Suprapubic skin (tissue), 4 donors: Measurements from ENCODE around the gene UBE2L6. TPM values are rescaled to one million over a fixed set of nuclear protein-coding genes. Genes with fewer than 3 reads are reported as not detected.

Experiments
- DNase-seq, 2 donors: peaks; one replicate each; pipeline ENCODE4 v3.0.0-alpha.2; 2019; ENCODE audit warnings: low spot score in 2 of 2
- H3K27ac ChIP-seq: fragments of 200-600 bp; sonication (generic); one replicate; pipeline ENCODE4 v1.5.1; 2019
- H3K27me3 ChIP-seq: fragments of 200-600 bp; sonication (generic); one replicate; pipeline ENCODE4 v1.5.1; 2019
- H3K36me3 ChIP-seq: fragments of 200-600 bp; sonication (generic); one replicate; pipeline ENCODE4 v1.5.1; 2019
- H3K4me1 ChIP-seq: fragments of 200-600 bp; sonication (generic); one replicate; pipeline ENCODE4 v1.5.1; 2019
- H3K4me3 ChIP-seq: fragments of 200-600 bp; sonication (generic); one replicate; pipeline ENCODE4 v1.5.1; 2019; ENCODE audit warnings: mild to moderate bottlenecking
- H3K9me3 ChIP-seq: fragments of 200-600 bp; sonication (generic); one replicate; pipeline ENCODE4 v1.5.1; 2019
- EP300 ChIP-seq: sonication (generic); formaldehyde crosslinking; IDR thresholded peaks from one replicate; pipeline ENCODE4 v1.6.1; 2017; ENCODE audit warnings: antibody characterized with exemption
- POLR2A ChIP-seq, 2 donors: fragments of 450-650 bp; IDR thresholded peaks; one replicate each; pipeline ENCODE4 v1.6.1; 2017; ENCODE audit warnings: antibody characterized with exemption in 2 of 2, mild to moderate bottlenecking in 2 of 2, moderate library complexity in 2 of 2
- POLR2AphosphoS5 ChIP-seq, 3 donors: sonication (generic); formaldehyde crosslinking; IDR thresholded peaks; one replicate each; pipeline ENCODE4 v1.6.1; 2017; ENCODE audit warnings: antibody characterized with exemption in 3 of 3
- WGBS: methylation state at CpG from one replicate; pipeline ENCODE4 v1.1.5; 2018; 5-methylcytosine and 5-hydroxymethylcytosine counted together
- total RNA-seq, 4 donors: library from RNA; depleted of rRNA; stranded (reverse); fragments of >200 nt; gene quantifications; one replicate each; pipeline ENCODE4 v1.1.0, GENCODE V29; 2016
- TF ChIP-seq, protein P1 (sequence below), 2 donors: fragments of 200-600 bp in 1 of 2; fragments of 450-650 bp in 1 of 2; sonication (generic) in 1 of 2; IDR thresholded peaks; one replicate each; pipeline ENCODE4 v1.5.1; 2016 to 2019; ENCODE audit warnings: antibody characterized with exemption in 2 of 2, mild to moderate bottlenecking in 1 of 2, moderate library complexity in 1 of 2

UBE2L6 gene
- total RNA-seq, 4 donors from 2014 or later: 14.2 to 32.4 (median 25.5) TPM

DNA sequence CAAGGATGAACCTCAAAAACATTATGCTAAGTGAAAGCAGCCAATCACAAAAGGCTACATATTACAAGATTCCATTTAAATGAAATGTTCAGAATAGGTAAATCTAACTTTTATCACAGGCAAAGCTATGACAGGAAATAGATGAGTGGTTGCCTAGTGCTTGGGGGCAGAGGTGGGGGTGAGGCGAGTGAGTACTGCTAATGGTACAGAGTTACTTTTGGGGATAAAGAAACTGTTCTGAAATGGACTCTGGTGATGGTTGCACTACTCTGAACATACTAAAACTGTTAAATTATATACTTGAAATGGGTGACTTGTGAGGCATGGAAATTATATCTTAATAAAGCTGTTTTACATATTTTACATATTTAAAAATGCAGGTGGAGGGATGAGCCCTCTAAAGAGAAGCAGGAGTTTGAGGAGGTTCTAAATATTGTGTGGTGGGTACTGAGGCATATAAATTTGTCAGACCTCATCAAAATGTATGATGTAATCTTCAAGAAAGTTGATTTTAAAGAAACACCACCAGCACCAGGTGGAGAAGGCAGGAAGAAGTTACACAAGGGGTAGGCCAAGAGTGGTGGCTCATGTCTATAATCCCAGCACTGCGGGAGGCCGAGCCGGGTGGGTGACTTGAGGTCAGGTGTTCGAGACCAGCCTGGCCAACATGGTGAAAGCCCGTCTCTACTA is 55.6 kb downstream of the UBE2L6 start:
- Histone ChIP-seq H3K4me1 (peaks cover 31% of the 10 kb centered on the region), H3K9me3 (no peaks in the 10 kb centered on the region), H3K27ac (no peak overlapping the region), H3K27me3 (no peaks in the 10 kb centered on the region), H3K36me3 (no peaks in the 10 kb centered on the region), H3K4me3 (no peak overlapping the region)
- WGBS: 91% methylated on average over 6 of the region's 6 CpGs
- TF ChIP-seq POLR2AphosphoS5 (IDR thresholded peaks at IDR 0.05) (no peak), POLR2A (IDR thresholded peaks at IDR 0.05) (no peak), EP300 (no peak)
- TF ChIP-seq, protein P1, sequence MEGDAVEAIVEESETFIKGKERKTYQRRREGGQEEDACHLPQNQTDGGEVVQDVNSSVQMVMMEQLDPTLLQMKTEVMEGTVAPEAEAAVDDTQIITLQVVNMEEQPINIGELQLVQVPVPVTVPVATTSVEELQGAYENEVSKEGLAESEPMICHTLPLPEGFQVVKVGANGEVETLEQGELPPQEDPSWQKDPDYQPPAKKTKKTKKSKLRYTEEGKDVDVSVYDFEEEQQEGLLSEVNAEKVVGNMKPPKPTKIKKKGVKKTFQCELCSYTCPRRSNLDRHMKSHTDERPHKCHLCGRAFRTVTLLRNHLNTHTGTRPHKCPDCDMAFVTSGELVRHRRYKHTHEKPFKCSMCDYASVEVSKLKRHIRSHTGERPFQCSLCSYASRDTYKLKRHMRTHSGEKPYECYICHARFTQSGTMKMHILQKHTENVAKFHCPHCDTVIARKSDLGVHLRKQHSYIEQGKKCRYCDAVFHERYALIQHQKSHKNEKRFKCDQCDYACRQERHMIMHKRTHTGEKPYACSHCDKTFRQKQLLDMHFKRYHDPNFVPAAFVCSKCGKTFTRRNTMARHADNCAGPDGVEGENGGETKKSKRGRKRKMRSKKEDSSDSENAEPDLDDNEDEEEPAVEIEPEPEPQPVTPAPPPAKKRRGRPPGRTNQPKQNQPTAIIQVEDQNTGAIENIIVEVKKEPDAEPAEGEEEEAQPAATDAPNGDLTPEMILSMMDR (IDR thresholded peaks at IDR 0.05): no peak
- DNase-seq: no peak

DNA sequence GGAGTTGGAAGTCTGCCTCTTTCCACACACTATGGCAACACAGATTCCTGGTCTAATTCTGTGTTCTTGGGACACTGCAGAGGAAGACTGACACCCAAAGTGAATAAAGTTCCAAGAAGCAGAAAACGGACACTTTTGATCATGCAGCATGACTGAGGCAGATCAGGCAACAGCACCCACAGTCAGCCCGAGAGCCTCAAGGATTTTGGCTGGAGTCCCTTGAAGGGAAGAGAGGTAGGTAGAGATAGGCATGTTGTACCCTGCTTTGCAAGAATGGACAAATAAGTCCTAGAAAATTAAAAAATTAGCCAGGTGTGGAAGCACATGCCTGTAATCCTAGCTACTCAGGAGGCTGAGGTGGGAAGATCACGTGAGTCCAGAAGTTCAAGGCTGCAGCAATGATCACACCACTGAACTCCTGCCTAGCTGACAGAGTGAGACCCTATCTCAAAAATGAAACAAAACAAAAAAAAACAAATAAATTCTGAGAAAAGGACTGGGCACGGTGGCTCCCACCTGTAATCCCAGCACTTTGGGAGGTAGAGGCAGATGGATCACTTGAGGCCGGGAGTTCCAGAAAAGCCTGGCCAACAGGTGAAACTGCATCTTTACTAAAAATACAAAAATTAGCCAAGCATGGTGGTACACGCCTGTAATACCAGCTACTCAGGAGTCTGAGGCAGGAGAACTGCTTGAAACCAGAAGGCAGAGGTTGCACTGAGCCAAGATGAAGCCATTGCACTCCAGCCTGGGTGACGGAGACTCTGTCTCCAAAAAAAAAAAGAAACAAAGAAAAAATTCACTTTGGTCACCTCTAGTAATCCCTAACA is 58.9 kb downstream of the UBE2L6 start:
- no peak for DNase-seq
- WGBS: 72% methylated on average over 7 of the region's 7 CpGs
- no peak for TF ChIP-seq POLR2A (IDR thresholded peaks at IDR 0.05)
- no peak for TF ChIP-seq POLR2AphosphoS5 (IDR thresholded peaks at IDR 0.05)
- TF ChIP-seq, protein P1 (IDR thresholded peaks at IDR 0.05): no peak
- TF ChIP-seq EP300: no peak

DNA sequence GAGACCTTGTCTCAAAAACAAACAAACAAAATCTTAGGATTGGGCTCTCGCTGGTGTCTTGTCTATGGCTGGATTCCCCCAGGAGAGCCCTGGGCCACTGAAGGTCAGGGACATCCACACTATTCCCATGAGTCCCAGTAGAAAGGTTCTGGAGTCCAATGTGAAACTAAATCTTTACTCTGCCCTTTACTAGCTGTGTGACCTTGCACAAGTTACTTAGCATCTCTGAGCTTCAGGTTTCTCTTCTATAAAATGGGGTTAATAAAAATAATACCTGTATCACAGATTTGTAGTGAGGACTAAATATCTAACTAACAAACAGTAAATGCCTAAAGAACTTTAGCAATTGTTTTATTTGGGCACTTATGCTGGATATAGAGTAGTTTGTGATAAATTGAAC is 61.0 kb downstream of the UBE2L6 start:
- H3K27ac ChIP-seq: no peak overlapping the region
- H3K4me3 ChIP-seq: no peak overlapping the region
- no peaks in the 10 kb centered on the region for H3K9me3 ChIP-seq
- no peaks in the 10 kb centered on the region for H3K36me3 ChIP-seq
- H3K4me1 ChIP-seq: no peaks in the 10 kb centered on the region
- H3K27me3 ChIP-seq: no peaks in the 10 kb centered on the region
- WGBS: 92% methylated on average over 1 of the region's 1 CpG
- TF ChIP-seq POLR2AphosphoS5 (IDR thresholded peaks at IDR 0.05): no peak
- TF ChIP-seq EP300: no peak
- no peak for TF ChIP-seq POLR2A (IDR thresholded peaks at IDR 0.05)
- TF ChIP-seq, protein P1 (IDR thresholded peaks at IDR 0.05): no peak
- DNase-seq: no peak

More for the DNA sequence above, 58.9 kb downstream of the UBE2L6 start:
- peaks cover 6% of the 10 kb centered on the region for H3K4me1 ChIP-seq
- H3K9me3 ChIP-seq: no peaks in the 10 kb centered on the region
- H3K36me3 ChIP-seq: no peaks in the 10 kb centered on the region
- H3K27ac ChIP-seq: no peak overlapping the region
- H3K4me3 ChIP-seq: no peak overlapping the region
- no peaks in the 10 kb centered on the region for H3K27me3 ChIP-seq

DNA sequence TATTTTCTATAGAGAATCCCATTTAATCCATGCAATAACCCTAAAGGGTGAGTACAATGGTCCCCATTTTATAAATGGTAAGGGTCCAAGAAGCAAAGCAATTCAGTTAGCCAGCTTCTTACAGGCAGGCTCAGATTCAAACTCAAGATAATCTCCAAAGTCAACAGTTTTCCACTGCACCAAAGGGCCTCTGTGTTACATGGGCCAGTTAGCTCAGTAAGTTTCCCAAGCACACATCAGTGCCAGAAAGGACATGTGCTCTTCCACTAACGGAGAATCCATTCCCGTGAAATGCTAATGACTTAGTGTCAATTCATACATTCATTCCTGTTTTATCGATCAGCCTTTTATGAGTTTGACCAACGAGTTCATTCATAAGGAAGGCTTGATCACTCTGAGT is 63.0 kb downstream of the UBE2L6 start:
- no peak for TF ChIP-seq POLR2AphosphoS5 (IDR thresholded peaks at IDR 0.05)
- TF ChIP-seq, protein P1 (IDR thresholded peaks at IDR 0.05): no peak
- TF ChIP-seq EP300: no peak
- no peak for TF ChIP-seq POLR2A (IDR thresholded peaks at IDR 0.05)
- H3K9me3 ChIP-seq: no peaks in the 10 kb centered on the region
- no peaks in the 10 kb centered on the region for H3K36me3 ChIP-seq
- H3K4me1 ChIP-seq: peaks cover 13% of the 10 kb centered on the region
- WGBS: 83% methylated on average over 4 of the region's 4 CpGs
- no peak for DNase-seq
- H3K27ac ChIP-seq: no peak overlapping the region
- no peak overlapping the region for H3K4me3 ChIP-seq
- no peaks in the 10 kb centered on the region for H3K27me3 ChIP-seq

DNA sequence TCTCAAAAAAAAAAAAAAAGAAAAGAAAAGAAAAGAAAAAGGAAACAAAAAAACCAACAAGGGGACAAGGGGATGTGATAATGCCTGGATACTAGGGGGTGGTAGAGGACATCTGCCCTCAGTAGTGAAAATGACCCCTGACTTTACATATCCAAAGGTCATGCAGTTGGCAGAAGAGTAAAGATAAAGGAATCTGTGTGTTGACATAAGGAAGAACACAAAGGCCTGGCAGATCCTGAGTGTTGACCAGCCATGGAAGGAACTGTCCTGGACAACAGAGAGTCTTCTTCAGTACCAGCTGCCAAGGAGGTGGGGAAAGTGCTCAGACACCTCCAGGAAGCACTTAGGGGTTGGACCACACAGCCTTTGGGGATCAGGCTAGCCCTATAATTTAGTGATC is 64.6 kb downstream of the UBE2L6 start:
- Histone ChIP-seq H3K4me1 (peaks cover 25% of the 10 kb centered on the region), H3K4me3 (no peak overlapping the region), H3K9me3 (no peaks in the 10 kb centered on the region), H3K27me3 (no peaks in the 10 kb centered on the region), H3K27ac (no peak overlapping the region), H3K36me3 (no peaks in the 10 kb centered on the region)
- DNase-seq: no peak
- no peak for TF ChIP-seq EP300
- no peak for TF ChIP-seq POLR2A (IDR thresholded peaks at IDR 0.05)
- TF ChIP-seq, protein P1 (IDR thresholded peaks at IDR 0.05): no peak
- no peak for TF ChIP-seq POLR2AphosphoS5 (IDR thresholded peaks at IDR 0.05)
